ENCODE measurements around the gene SLC35G4. TPM values are rescaled to one million over a fixed set of nuclear protein-coding genes. Genes with fewer than 3 reads are reported as not detected.

Gene SLC35G4
- polyA plus RNA-seq, 3 donors = not detected

DNA sequence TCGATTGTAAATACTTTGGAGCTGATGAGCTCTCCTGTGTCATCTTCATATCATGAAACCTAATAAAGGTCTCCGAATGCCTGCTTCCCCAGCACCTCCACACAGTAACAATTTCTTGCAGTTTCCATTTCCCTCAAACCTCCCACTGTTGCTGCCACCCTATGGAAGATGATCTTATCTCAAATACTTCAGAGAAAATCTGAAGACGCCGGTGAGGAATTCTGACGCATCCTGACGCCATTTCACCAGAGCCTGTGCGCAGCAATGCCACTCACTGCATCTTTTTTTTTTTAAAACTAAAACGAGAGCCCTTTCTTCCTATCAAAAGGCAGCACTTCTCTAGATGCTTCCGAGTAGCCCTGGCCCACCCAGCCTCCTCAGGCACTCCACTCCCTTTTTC, 47.8 kb downstream of the SLC35G4 start:
- peaks cover 4% of the 10 kb centered on the region for H3K4me1 Mint-ChIP-seq
- H3K9me3 ChIP-seq (replicated peaks in 1 of 2; ENCODE audit: control insufficient read depth in 1 of 2, insufficient read depth in 1 of 2, low read length in 2 of 2) = no peaks in the 10 kb centered on the region

DNA sequence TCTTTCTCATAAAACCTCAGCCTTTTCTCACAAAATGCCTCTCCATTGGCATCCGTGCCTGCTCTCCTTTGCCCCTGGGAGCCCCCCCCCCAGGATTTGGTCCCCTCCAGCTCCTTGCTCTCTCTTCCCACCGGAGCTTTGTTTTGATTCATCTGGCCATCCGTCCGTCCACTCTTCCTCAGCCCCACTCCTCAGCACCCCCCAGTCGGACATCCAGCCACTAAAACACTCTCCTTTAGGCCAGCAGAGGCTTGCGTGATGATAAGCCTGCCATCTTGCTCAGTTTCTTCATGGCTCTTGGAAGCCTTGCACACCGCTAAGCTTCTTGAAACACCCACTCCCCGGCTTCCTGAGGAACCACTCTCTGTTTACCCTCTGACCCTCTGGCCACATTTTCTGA, 48.2 kb downstream of the SLC35G4 start:
- 94% methylated on average over 8 of the region's 8 CpGs for WGBS (ENCODE audit: insufficient coverage)
- Mint-ChIP-seq H3K36me3 (no peaks in the 10 kb centered on the region), H3K27me3 (ENCODE audit: low read depth in 3 of 3) (peaks cover 6 to 31% (median 14%) of the 10 kb centered on the region in 3 donors), H3K4me1 (peaks cover 4% of the 10 kb centered on the region), H3K27ac (no peak overlapping the region), H3K4me3 (no peak overlapping the region), H3K9me3 (no peaks in the 10 kb centered on the region)
- H3K36me3 ChIP-seq (replicated peaks in 1 of 2; ENCODE audit: control insufficient read depth in 1 of 2, insufficient read depth in 2 of 2, low read length in 2 of 2) = no peaks in the 10 kb centered on the region
- intact Hi-C loops (cut with micrococcal nuclease) = loop anchor here (5.0 to 10.0 kb wide), 2 partner anchors 377 to 580 kb away; no protein-coding TSS in a partner anchor
- TF ChIP-seq, protein P1, sequence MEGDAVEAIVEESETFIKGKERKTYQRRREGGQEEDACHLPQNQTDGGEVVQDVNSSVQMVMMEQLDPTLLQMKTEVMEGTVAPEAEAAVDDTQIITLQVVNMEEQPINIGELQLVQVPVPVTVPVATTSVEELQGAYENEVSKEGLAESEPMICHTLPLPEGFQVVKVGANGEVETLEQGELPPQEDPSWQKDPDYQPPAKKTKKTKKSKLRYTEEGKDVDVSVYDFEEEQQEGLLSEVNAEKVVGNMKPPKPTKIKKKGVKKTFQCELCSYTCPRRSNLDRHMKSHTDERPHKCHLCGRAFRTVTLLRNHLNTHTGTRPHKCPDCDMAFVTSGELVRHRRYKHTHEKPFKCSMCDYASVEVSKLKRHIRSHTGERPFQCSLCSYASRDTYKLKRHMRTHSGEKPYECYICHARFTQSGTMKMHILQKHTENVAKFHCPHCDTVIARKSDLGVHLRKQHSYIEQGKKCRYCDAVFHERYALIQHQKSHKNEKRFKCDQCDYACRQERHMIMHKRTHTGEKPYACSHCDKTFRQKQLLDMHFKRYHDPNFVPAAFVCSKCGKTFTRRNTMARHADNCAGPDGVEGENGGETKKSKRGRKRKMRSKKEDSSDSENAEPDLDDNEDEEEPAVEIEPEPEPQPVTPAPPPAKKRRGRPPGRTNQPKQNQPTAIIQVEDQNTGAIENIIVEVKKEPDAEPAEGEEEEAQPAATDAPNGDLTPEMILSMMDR (IDR thresholded peaks at IDR 0.05) = no peak
- no peaks in the 10 kb centered on the region for H3K4me1 ChIP-seq (ENCODE audit: control insufficient read depth in 1 of 2, insufficient read depth in 2 of 2, low read length in 2 of 2)
- no peaks in the 10 kb centered on the region for H3K9me3 ChIP-seq (replicated peaks in 1 of 2; ENCODE audit: control insufficient read depth in 1 of 2, insufficient read depth in 1 of 2, low read length in 2 of 2)
- no peak overlapping the region for H2AFZ ChIP-seq (ENCODE audit: insufficient read depth, low read depth, low read length, poor library complexity, severe bottlenecking)
- H3K4me3 ChIP-seq (replicated peaks in 1 of 3; ENCODE audit: low read depth in 2 of 3, low read length in 3 of 3) = no peak overlapping the region
- no peak overlapping the region for H3K27ac ChIP-seq (ENCODE audit: low read depth in 1 of 2, low read length in 2 of 2)
- no peak overlapping the region for H3K4me2 ChIP-seq (replicated peaks; ENCODE audit: extremely low read depth, low read length, poor library complexity, severe bottlenecking)
- no peak for DNase-seq
- no peaks in the 10 kb centered on the region for H4K20me1 ChIP-seq (ENCODE audit: insufficient read depth, low read length)
- no peak overlapping the region for H3K9ac ChIP-seq (ENCODE audit: insufficient read depth, low read length, poor library complexity, severe bottlenecking)
- peaks cover 0 to 3% of the 10 kb centered on the region in 2 donors for H3K27me3 ChIP-seq (ENCODE audit: control insufficient read depth in 2 of 2, insufficient read depth in 2 of 2, low read length in 2 of 2)
- no peaks in the 10 kb centered on the region for H3K79me2 ChIP-seq (ENCODE audit: insufficient read depth, low read length)

More for the DNA sequence above, 47.8 kb downstream of the SLC35G4 start:
- Histone ChIP-seq H3K4me3 (replicated peaks in 1 of 3; ENCODE audit: low read depth in 2 of 3, low read length in 3 of 3) (no peak overlapping the region), H4K20me1 (ENCODE audit: insufficient read depth, low read length) (no peaks in the 10 kb centered on the region), H3K79me2 (ENCODE audit: insufficient read depth, low read length) (no peaks in the 10 kb centered on the region), H3K27me3 (ENCODE audit: control insufficient read depth in 2 of 2, insufficient read depth in 2 of 2, low read length in 2 of 2) (peaks cover 0 to 3% of the 10 kb centered on the region in 2 donors), H3K4me2 (replicated peaks; ENCODE audit: extremely low read depth, low read length, poor library complexity, severe bottlenecking) (no peak overlapping the region), H3K9ac (ENCODE audit: insufficient read depth, low read length, poor library complexity, severe bottlenecking) (no peak overlapping the region), H2AFZ (ENCODE audit: insufficient read depth, low read depth, low read length, poor library complexity, severe bottlenecking) (no peak overlapping the region), H3K27ac (ENCODE audit: low read depth in 1 of 2, low read length in 2 of 2) (no peak overlapping the region), H3K4me1 (ENCODE audit: control insufficient read depth in 1 of 2, insufficient read depth in 2 of 2, low read length in 2 of 2) (no peaks in the 10 kb centered on the region), H3K36me3 (replicated peaks in 1 of 2; ENCODE audit: control insufficient read depth in 1 of 2, insufficient read depth in 2 of 2, low read length in 2 of 2) (no peaks in the 10 kb centered on the region)
- WGBS (ENCODE audit: insufficient coverage) = 88% methylated on average over 9 of the region's 9 CpGs
- no peaks in the 10 kb centered on the region for H3K36me3 Mint-ChIP-seq
- H3K4me3 Mint-ChIP-seq = no peak overlapping the region
- H3K9me3 Mint-ChIP-seq = no peaks in the 10 kb centered on the region
- no peak for DNase-seq
- TF ChIP-seq, protein P1 (IDR thresholded peaks at IDR 0.05) = no peak
- peaks cover 6 to 32% (median 15%) of the 10 kb centered on the region in 3 donors for H3K27me3 Mint-ChIP-seq (ENCODE audit: low read depth in 3 of 3)
- no peak overlapping the region for H3K27ac Mint-ChIP-seq
- intact Hi-C loops (cut with micrococcal nuclease) = loop anchor here (5.0 to 10.0 kb wide), 2 partner anchors 378 to 580 kb away; no protein-coding TSS in a partner anchor
